ENCODE results near the gene NRAS.

DNA sequence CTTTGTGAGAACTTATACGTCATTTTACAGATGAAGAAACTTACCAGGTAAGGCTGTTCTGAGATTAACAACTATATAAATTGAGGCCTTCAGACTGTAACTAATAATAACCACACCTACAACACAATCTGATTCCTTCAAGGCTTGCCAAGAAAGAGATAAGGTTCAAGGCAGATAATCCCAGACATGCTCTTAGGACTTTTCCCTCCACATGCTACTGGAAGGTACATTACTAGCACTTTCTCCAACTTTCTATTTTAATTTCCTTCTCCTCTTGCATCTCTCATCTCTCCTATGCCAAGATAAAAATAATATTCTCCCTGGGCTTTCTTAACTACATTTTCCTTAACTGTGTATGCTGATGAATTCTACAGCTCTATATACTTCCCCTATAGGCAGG is 18.9 kb upstream of the NRAS start:
- TF ChIP-seq POLR2A (IDR thresholded peaks at IDR 0.05; ENCODE audit: low read depth, low read length) (no peak), POLR2AphosphoS5 (IDR thresholded peaks at IDR 0.05; ENCODE audit: low read depth, low read length) (no peak), SPI1 (IDR thresholded peaks at IDR 0.05; ENCODE audit: low read depth, low read length) (no peak)

All from GM12891 (cell line).